Transverse colon (tissue), 4 donors: ENCODE measurements around the gene DRC3. TPM values are rescaled to one million over a fixed set of nuclear protein-coding genes. Genes with fewer than 3 reads are reported as not detected.

Experiments used
- DNase-seq: peaks from one replicate; pipeline ENCODE4 v3.0.0-alpha.2; 2019
- H3K27ac ChIP-seq, 4 donors: fragments of 200-600 bp; sonication (generic); 2 replicates each; pipeline ENCODE4 v1.5.1; 2016 to 2018; ENCODE audit warnings: inconsistent platforms in 4 of 4
- H3K27me3 ChIP-seq: fragments of 200-600 bp; sonication (generic); 2 replicates; pipeline ENCODE4 v1.5.1; 2017; ENCODE audit warnings: inconsistent platforms
- H3K36me3 ChIP-seq, 4 donors: fragments of 200-600 bp; sonication (generic); 2 replicates each; pipeline ENCODE4 v1.5.1; 2017 to 2019; ENCODE audit warnings: inconsistent platforms in 4 of 4
- H3K4me1 ChIP-seq, 4 donors: fragments of 200-600 bp; sonication (generic); 2 replicates each; pipeline ENCODE4 v1.5.1; 2017 to 2020; ENCODE audit warnings: inconsistent platforms in 4 of 4
- H3K4me3 ChIP-seq, 4 donors: fragments of 200-600 bp; sonication (generic); 1 replicate in 1 of 4; 2 replicates in 3 of 4; pipeline versions ENCODE4 v1.5.1 to v1.6.1; 2017 to 2019; ENCODE audit warnings: inconsistent platforms in 4 of 4
- H3K9me3 ChIP-seq, 2 donors: fragments of 200-600 bp; sonication (generic); 2 replicates each; pipeline ENCODE4 v1.5.1; 2017 to 2019; ENCODE audit warnings: inconsistent platforms in 2 of 2
- CTCF ChIP-seq, 5 experiments: fragments of 200-600 bp in 3 of 5; fragments of 450-650 bp in 2 of 5; sonication (generic) in 3 of 5; IDR thresholded peaks; 1 replicate in 2 of 5; 2 replicates in 3 of 5; pipeline ENCODE4 v1.5.1; 2016 to 2017; ENCODE audit warnings: antibody characterized with exemption in 5 of 5, inconsistent platforms in 3 of 5, mild to moderate bottlenecking in 2 of 5, moderate library complexity in 1 of 5
- EP300 ChIP-seq: sonication (generic); formaldehyde crosslinking; IDR thresholded peaks from one replicate; pipeline ENCODE4 v1.6.1; 2017; ENCODE audit warnings: antibody characterized with exemption, low read depth
- POLR2A ChIP-seq: fragments of 450-650 bp; IDR thresholded peaks from one replicate; pipeline ENCODE4 v1.6.1; 2016; ENCODE audit warnings: antibody characterized with exemption, mild to moderate bottlenecking, moderate library complexity
- POLR2AphosphoS5 ChIP-seq, 3 donors: sonication (generic); formaldehyde crosslinking; IDR thresholded peaks; one replicate each; pipeline ENCODE4 v1.6.1; 2016; ENCODE audit warnings: antibody characterized with exemption in 3 of 3
- WGBS, 2 donors: methylation state at CpG; one replicate each; pipeline ENCODE4 v1.1.5; 2018; ENCODE audit warnings: low coverage in 1 of 2; 5-methylcytosine and 5-hydroxymethylcytosine counted together
- in situ Hi-C, 4 donors: fragments of 200-750 bp; cut with MboI; loops; one replicate each; pipeline versions ENCODE4 v1.15.0 to v1.15.1; 2017; ENCODE audit warnings: low sequenced_read_pairs in 3 of 4, low pct_ligation_motif_present in 1 of 4, low pct_unique_long_range_greater_than_20kb in 1 of 4
- intact Hi-C: fragments of 100-400 bp; cut with DNase I; formaldehyde crosslinking; loops from one replicate; pipeline ENCODE4 v1.15.1; 2023; ENCODE audit warnings: low total_unique reads
- total RNA-seq, 4 donors: library from RNA; depleted of rRNA; stranded (reverse); fragments of >200 nt; gene quantifications; one replicate each; pipeline ENCODE4 v1.1.0, GENCODE V29; 2016

The DRC3 gene
- total RNA-seq, 4 donors from 2014 or later, result 0.64 to 1.8 (median 0.82) TPM; not detected in 1

DNA sequence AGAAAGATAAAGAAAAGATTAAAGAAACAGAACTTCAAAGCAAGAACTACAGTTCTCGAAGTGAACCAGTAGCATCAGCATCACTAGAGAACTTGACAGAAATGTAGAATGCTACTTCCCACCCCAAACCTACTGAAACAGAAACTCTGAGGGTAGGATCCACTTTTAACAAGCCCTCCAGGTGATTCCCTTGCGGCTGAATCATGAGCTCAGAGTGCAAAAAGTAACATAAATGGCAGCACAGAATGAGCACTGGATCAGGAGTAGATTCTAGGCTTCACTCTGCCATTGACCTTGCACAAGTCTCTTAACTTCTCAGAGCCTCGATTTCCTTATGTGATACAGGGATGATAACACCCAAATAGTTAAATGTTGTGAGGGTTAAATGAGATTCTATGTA is 6.3 kb upstream of the DRC3 start:
- H3K27me3 ChIP-seq, result no peaks in the 10 kb centered on the region
- H3K4me1 ChIP-seq, result peaks cover 9 to 48% (median 14%) of the 10 kb centered on the region in 4 donors
- in situ Hi-C loops, result no loop called here
- no peak overlapping the region for H3K4me3 ChIP-seq
- no peaks in the 10 kb centered on the region for H3K9me3 ChIP-seq
- no peak for TF ChIP-seq POLR2A
- no peak for TF ChIP-seq EP300
- no peak for TF ChIP-seq POLR2AphosphoS5 (IDR thresholded peaks at IDR 0.05)
- TF ChIP-seq CTCF (IDR thresholded peaks at IDR 0.05), result no peak
- DNase-seq, result no peak
- no peaks in the 10 kb centered on the region for H3K36me3 ChIP-seq
- H3K27ac ChIP-seq, result no peak overlapping the region
- intact Hi-C loops, result no loop called here
- 69 to 74% methylated on average over 3 of the region's 3 CpGs for whole genome bisulfite sequencing, 2 donors

DNA sequence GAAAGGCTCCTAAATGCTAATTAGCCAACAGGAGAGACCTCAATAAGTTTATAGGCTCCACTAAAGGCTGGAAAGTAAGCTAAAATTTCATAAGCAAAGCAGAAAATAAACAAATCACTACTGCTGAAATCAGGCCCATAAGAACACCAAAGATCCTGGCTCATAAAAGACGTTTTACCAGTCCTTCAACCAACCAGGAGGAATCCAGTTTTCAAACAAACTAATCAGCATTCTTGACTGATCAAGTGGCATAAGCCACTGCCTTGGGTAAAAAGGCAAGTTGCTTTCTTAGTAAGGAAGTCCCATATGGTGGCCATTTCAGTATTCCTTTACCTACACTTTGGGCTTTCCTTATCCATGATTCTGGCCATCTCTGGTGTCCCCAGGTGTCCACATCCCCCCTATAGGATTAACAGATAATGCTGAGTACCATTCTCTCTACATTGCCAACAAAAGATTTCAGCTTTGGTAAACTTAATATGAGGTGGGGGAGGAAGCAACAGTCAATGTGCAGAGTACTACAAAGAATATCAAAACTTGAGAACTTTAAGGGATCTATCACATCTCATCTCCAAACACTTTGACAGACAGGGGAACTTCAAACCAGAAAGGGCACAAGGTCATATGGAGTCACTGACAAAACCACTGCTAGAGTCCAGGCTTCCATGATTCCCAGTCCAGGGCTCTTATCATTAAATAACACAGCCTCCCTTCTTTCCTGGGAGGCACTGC is 1.8 kb upstream of the DRC3 start:
- Histone ChIP-seq H3K27me3 (no peaks in the 10 kb centered on the region), H3K9me3 (no peaks in the 10 kb centered on the region), H3K27ac (peak overlapping the region; percentile 91 to 96 (median 94)), H3K4me1 (peaks cover 17 to 35% (median 21%) of the 10 kb centered on the region in 4 donors), H3K36me3 (no peaks in the 10 kb centered on the region), H3K4me3 (peak overlapping the region in 3 of 4 donors; percentile 69 to 93 (median 82))
- in situ Hi-C loops, result loop anchor here in 1 of 4 donors (10.0 kb wide), 1 partner anchor 54 kb away; no protein-coding TSS in a partner anchor
- WGBS, 2 donors, result 15 to 30% methylated on average over 1 of the region's 1 CpG
- intact Hi-C loops, result no loop called here
- TF ChIP-seq POLR2A (no peak), CTCF (IDR thresholded peaks at IDR 0.05) (no peak), POLR2AphosphoS5 (IDR thresholded peaks at IDR 0.05) (no peak), EP300 (no peak)
- DNase-seq, result no peak

- TF ChIP-seq POLR2A (no peak), EP300 (no peak), POLR2AphosphoS5 (IDR thresholded peaks at IDR 0.05) (no peak), CTCF (IDR thresholded peaks at IDR 0.05) (no peak)
- no peaks in the 10 kb centered on the region for H3K9me3 ChIP-seq
- WGBS, 2 donors, result 2% methylated on average over 14 of the region's 33 CpGs; no CpG with 5 or more reads in 1 of the 2 donors
- peak; percentile 48 for DNase-seq
- H3K4me3 ChIP-seq, result peak overlapping the region; percentile 59 to 93 (median 76)
- H3K4me1 ChIP-seq, result peaks cover 17 to 29% (median 20%) of the 10 kb centered on the region in 4 donors
- peak overlapping the region; percentile 91 to 96 (median 94) for H3K27ac ChIP-seq
- intact Hi-C loops, result no loop called here
- no peaks in the 10 kb centered on the region for H3K36me3 ChIP-seq
- no peaks in the 10 kb centered on the region for H3K27me3 ChIP-seq
- in situ Hi-C loops, result loop anchor here in 1 of 4 donors (10.0 kb wide), 1 partner anchor 53 kb away; no protein-coding TSS in a partner anchor
These were observed 1.1 kb upstream of the DRC3 start for GRCh38 chr17:17971431-17972125.

- no peak for TF ChIP-seq CTCF (IDR thresholded peaks at IDR 0.05)
- TF ChIP-seq POLR2A, result no peak
- TF ChIP-seq EP300, result no peak
- no peak for TF ChIP-seq POLR2AphosphoS5 (IDR thresholded peaks at IDR 0.05)
- H3K36me3 ChIP-seq, result no peaks in the 10 kb centered on the region
- peaks cover 17 to 29% (median 19%) of the 10 kb centered on the region in 4 donors for H3K4me1 ChIP-seq
- H3K27me3 ChIP-seq, result no peaks in the 10 kb centered on the region
- H3K4me3 ChIP-seq, result peak overlapping the region; percentile 11 to 61 (median 46)
- intact Hi-C loops (no loop called here), in situ Hi-C loops (loop anchor here in 1 of 4 donors (10.0 kb wide), 1 partner anchor 52 kb away; no protein-coding TSS in a partner anchor)
- peak overlapping the region; percentile 41 to 86 (median 68) for H3K27ac ChIP-seq
- no peak for DNase-seq
- no peaks in the 10 kb centered on the region for H3K9me3 ChIP-seq
- 4 to 9% methylated on average over 2 to 13 of the region's 13 CpGs for WGBS, 2 donors
These were observed 241 bp downstream of the DRC3 start for GRCh38 chr17:17972952-17973254.
